Central memory CD8-positive, alpha-beta T cell (primary cell): ENCODE data around the gene PCBP3.

Experiments used
- ATAC-seq: fragments of 150-1000 bp; cut with Tn5 transposase; replicated peaks from 2 replicates; pipeline ENCODE4 v1.10.0; 2022; ENCODE audit warnings: mild to moderate bottlenecking, moderate FRiP score, moderate number of reproducible peaks; ENCODE audit not compliant: poor library complexity, severe bottlenecking; ENCODE audit errors: extremely low read depth
- DNase-seq, 2 donors: peaks; one replicate each; pipeline ENCODE4 v3.0.0; 2021; ENCODE audit warnings: low spot score in 2 of 2
- H3K27ac Mint-ChIP-seq: one replicate; pipeline ENCODE4 v1.8.0; 2022; ENCODE audit warnings: low read depth, mild to moderate bottlenecking, moderate library complexity, mixed read lengths
- H3K27me3 Mint-ChIP-seq: one replicate; pipeline ENCODE4 v1.8.0; 2022; ENCODE audit warnings: mixed read lengths
- H3K36me3 Mint-ChIP-seq: one replicate; pipeline ENCODE4 v1.8.0; 2022; ENCODE audit warnings: mild to moderate bottlenecking, moderate library complexity, mixed read lengths; ENCODE audit not compliant: insufficient read depth
- H3K4me1 Mint-ChIP-seq: one replicate; pipeline ENCODE4 v1.8.0; 2022; ENCODE audit warnings: mixed read lengths
- H3K4me3 Mint-ChIP-seq: one replicate; pipeline ENCODE4 v1.8.0; 2022; ENCODE audit warnings: mild to moderate bottlenecking, moderate library complexity, mixed read lengths
- H3K9me3 Mint-ChIP-seq: one replicate; pipeline ENCODE4 v1.8.0; 2022; ENCODE audit warnings: mixed read lengths

The PCBP3 gene

GRCh38 chr21:45632160-45632559 is 11.4 kb upstream of the PCBP3 start:
- Mint-ChIP-seq H3K9me3 (no peaks in the 10 kb centered on the region), H3K4me3 (no peak overlapping the region), H3K4me1 (no peaks in the 10 kb centered on the region), H3K27me3 (peaks cover 21% of the 10 kb centered on the region), H3K36me3 (no peaks in the 10 kb centered on the region), H3K27ac (no peak overlapping the region)
- ATAC-seq (no peak), DNase-seq (no peak)

- H3K4me3 Mint-ChIP-seq = no peak overlapping the region
- H3K36me3 Mint-ChIP-seq = no peaks in the 10 kb centered on the region
- ATAC-seq (no peak), DNase-seq (no peak)
- H3K27me3 Mint-ChIP-seq = peaks cover 15% of the 10 kb centered on the region
- H3K4me1 Mint-ChIP-seq = no peaks in the 10 kb centered on the region
- H3K9me3 Mint-ChIP-seq = no peaks in the 10 kb centered on the region
- H3K27ac Mint-ChIP-seq = no peak overlapping the region
Measured at GRCh38 chr21:45632637-45633251, 10.8 kb upstream of the PCBP3 start.

- Mint-ChIP-seq H3K27ac (no peak overlapping the region), H3K27me3 (no peaks in the 10 kb centered on the region), H3K36me3 (no peaks in the 10 kb centered on the region), H3K4me1 (no peaks in the 10 kb centered on the region), H3K4me3 (no peak overlapping the region), H3K9me3 (no peaks in the 10 kb centered on the region)
- ATAC-seq = no peak
- no peak for DNase-seq
Measured at GRCh38 chr21:45634511-45635183, 8.9 kb upstream of the PCBP3 start.

GRCh38 chr21:45635271-45636151 is 8.0 kb upstream of the PCBP3 start:
- H3K27ac Mint-ChIP-seq = no peak overlapping the region
- H3K27me3 Mint-ChIP-seq = no peaks in the 10 kb centered on the region
- H3K9me3 Mint-ChIP-seq = no peaks in the 10 kb centered on the region
- no peaks in the 10 kb centered on the region for H3K4me1 Mint-ChIP-seq
- H3K4me3 Mint-ChIP-seq = no peak overlapping the region
- H3K36me3 Mint-ChIP-seq = no peaks in the 10 kb centered on the region
- ATAC-seq (no peak), DNase-seq (no peak)

- Mint-ChIP-seq H3K27me3 (no peaks in the 10 kb centered on the region), H3K9me3 (no peaks in the 10 kb centered on the region), H3K4me3 (no peak overlapping the region), H3K36me3 (no peaks in the 10 kb centered on the region), H3K27ac (no peak overlapping the region), H3K4me1 (no peaks in the 10 kb centered on the region)
- DNase-seq = no peak
- no peak for ATAC-seq
Measured at GRCh38 chr21:45636459-45636858, 7.1 kb upstream of the PCBP3 start.

GRCh38 chr21:45636951-45637646 is 6.4 kb upstream of the PCBP3 start:
- Mint-ChIP-seq H3K27ac (no peak overlapping the region), H3K9me3 (no peaks in the 10 kb centered on the region), H3K4me1 (no peaks in the 10 kb centered on the region), H3K4me3 (no peak overlapping the region), H3K36me3 (no peaks in the 10 kb centered on the region), H3K27me3 (no peaks in the 10 kb centered on the region)
- ATAC-seq = no peak
- DNase-seq = no peak

- H3K4me3 Mint-ChIP-seq = no peak overlapping the region
- no peaks in the 10 kb centered on the region for H3K36me3 Mint-ChIP-seq
Measured at GRCh38 chr21:45637883-45638282, 5.6 kb upstream of the PCBP3 start.

GRCh38 chr21:45638707-45639106 is 4.8 kb upstream of the PCBP3 start:
- Mint-ChIP-seq H3K9me3 (no peaks in the 10 kb centered on the region), H3K4me3 (no peak overlapping the region), H3K4me1 (no peaks in the 10 kb centered on the region), H3K36me3 (no peaks in the 10 kb centered on the region), H3K27me3 (no peaks in the 10 kb centered on the region), H3K27ac (no peak overlapping the region)
- DNase-seq (no peak), ATAC-seq (no peak)

More at GRCh38 chr21:45637883-45638282, 5.6 kb upstream of the PCBP3 start:
- no peak for ATAC-seq
- Mint-ChIP-seq H3K27me3 (no peaks in the 10 kb centered on the region), H3K27ac (no peak overlapping the region), H3K9me3 (no peaks in the 10 kb centered on the region), H3K4me1 (no peaks in the 10 kb centered on the region)
- DNase-seq = no peak

- Mint-ChIP-seq H3K27me3 (peaks cover 2% of the 10 kb centered on the region), H3K36me3 (no peaks in the 10 kb centered on the region), H3K27ac (no peak overlapping the region), H3K4me1 (no peaks in the 10 kb centered on the region), H3K4me3 (no peak overlapping the region), H3K9me3 (no peaks in the 10 kb centered on the region)
- no peak for ATAC-seq
- no peak for DNase-seq
Measured at GRCh38 chr21:45639206-45640000, 4.1 kb upstream of the PCBP3 start.

GRCh38 chr21:45640001-45640887 is 3.3 kb upstream of the PCBP3 start:
- no peak for DNase-seq

GRCh38 chr21:45640888-45641479 is 2.5 kb upstream of the PCBP3 start:
- no peak overlapping the region for H3K27ac Mint-ChIP-seq

More at GRCh38 chr21:45640001-45640887, 3.3 kb upstream of the PCBP3 start:
- Mint-ChIP-seq H3K4me3 (peak overlapping the region; percentile 12), H3K27me3 (peaks cover 10% of the 10 kb centered on the region), H3K27ac (no peak overlapping the region), H3K9me3 (no peaks in the 10 kb centered on the region), H3K4me1 (no peaks in the 10 kb centered on the region), H3K36me3 (no peaks in the 10 kb centered on the region)
- ATAC-seq = no peak

More at GRCh38 chr21:45640888-45641479, 2.5 kb upstream of the PCBP3 start:
- peak overlapping the region; percentile 12 for H3K4me3 Mint-ChIP-seq
- ATAC-seq = no peak
- no peak for DNase-seq
- H3K36me3 Mint-ChIP-seq = peaks cover 6% of the 10 kb centered on the region
- peaks cover 4% of the 10 kb centered on the region for H3K9me3 Mint-ChIP-seq
- peaks cover 4% of the 10 kb centered on the region for H3K4me1 Mint-ChIP-seq
- H3K27me3 Mint-ChIP-seq = peaks cover 18% of the 10 kb centered on the region
